ENCODE data around the gene ITGB8. TPM values are rescaled to one million over a fixed set of nuclear protein-coding genes. Genes with fewer than 3 reads are reported as not detected.

Gene ITGB8
- total and polyA plus RNA-seq, 9 of the 15 experiments (the other 6 are each of a cell fraction or from before 2014, with no cell fraction given), result under 0.01 to 0.03 (median 0.02) TPM; not detected in 6

DNA sequence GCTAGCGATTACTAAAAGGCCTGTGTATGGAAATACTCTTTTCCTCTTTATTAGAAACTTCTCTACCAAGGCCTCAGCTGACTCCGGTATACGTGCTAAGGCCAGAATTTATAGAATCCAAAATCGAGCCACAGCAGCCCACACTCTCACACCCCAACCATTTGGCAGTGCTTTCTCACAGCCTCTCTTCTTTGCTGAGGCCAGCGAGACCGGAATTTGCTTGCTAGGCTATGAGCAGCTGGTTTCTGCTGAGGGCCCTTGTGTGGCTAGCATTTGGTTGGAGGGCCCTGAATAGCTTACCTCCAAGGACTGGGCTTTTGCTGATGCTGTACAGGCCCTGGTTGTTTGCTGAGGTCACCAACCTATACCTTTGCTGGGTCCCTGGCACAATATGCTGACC, 46.1 kb downstream of the ITGB8 start:
- no peak for TF ChIP-seq KLF6 (CRISPR knock-in tag; IDR thresholded peaks at IDR 0.05; ENCODE audit: borderline replicate concordance)
- no peak for TF ChIP-seq FOXM1 (IDR thresholded peaks at IDR 0.05; ENCODE audit: low read depth)
- TF ChIP-seq FOXM1 (CRISPR knock-in tag; IDR thresholded peaks at IDR 0.05; ENCODE audit: low read depth), result no peak
- no peak for TF ChIP-seq MYNN (IDR thresholded peaks at IDR 0.05)
- TF ChIP-seq MYNN (CRISPR knock-in tag; IDR thresholded peaks at IDR 0.05), result no peak
- no peak for TF ChIP-seq ZFPM2 (CRISPR knock-in tag; IDR thresholded peaks at IDR 0.05)
- TF ChIP-seq SAFB (IDR thresholded peaks at IDR 0.05; ENCODE audit: borderline replicate concordance, low read depth, low read length), result no peak
- no peak for TF ChIP-seq ZNF696 (CRISPR knock-in tag; conservative IDR thresholded peaks at IDR 0.05)
- TF ChIP-seq, protein P1, sequence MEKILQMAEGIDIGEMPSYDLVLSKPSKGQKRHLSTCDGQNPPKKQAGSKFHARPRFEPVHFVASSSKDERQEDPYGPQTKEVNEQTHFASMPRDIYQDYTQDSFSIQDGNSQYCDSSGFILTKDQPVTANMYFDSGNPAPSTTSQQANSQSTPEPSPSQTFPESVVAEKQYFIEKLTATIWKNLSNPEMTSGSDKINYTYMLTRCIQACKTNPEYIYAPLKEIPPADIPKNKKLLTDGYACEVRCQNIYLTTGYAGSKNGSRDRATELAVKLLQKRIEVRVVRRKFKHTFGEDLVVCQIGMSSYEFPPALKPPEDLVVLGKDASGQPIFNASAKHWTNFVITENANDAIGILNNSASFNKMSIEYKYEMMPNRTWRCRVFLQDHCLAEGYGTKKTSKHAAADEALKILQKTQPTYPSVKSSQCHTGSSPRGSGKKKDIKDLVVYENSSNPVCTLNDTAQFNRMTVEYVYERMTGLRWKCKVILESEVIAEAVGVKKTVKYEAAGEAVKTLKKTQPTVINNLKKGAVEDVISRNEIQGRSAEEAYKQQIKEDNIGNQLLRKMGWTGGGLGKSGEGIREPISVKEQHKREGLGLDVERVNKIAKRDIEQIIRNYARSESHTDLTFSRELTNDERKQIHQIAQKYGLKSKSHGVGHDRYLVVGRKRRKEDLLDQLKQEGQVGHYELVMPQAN (IDR thresholded peaks at IDR 0.05; ENCODE audit: borderline replicate concordance), result no peak
- no peak for TF ChIP-seq RBM14 (IDR thresholded peaks at IDR 0.05; ENCODE audit: borderline replicate concordance, insufficient read depth, low read depth, low read length)
- no peak for TF ChIP-seq ATF6 (CRISPR knock-in tag; IDR thresholded peaks at IDR 0.05)
- no peak for TF ChIP-seq FOXK1 (CRISPR knock-in tag; IDR thresholded peaks at IDR 0.05; ENCODE audit: borderline replicate concordance)
- TF ChIP-seq DIDO1 (tag; IDR thresholded peaks at IDR 0.05; ENCODE audit: low read depth), result no peak
- no peak for TF ChIP-seq ZNF146 (CRISPR knock-in tag; IDR thresholded peaks at IDR 0.05; ENCODE audit: unreplicated experiment)
- TF ChIP-seq BCOR (IDR thresholded peaks at IDR 0.05), result no peak
- intact Hi-C loops (cut with micrococcal nuclease) (no loop called here), in situ Hi-C loops (cut with MboI) (no loop called here)
- CTCF ChIA-PET (ENCODE audit: low intra/inter-chr PET ratio), result no interaction called here
- no peaks in the 10 kb centered on the region for H3K9me1 ChIP-seq (ENCODE audit: control insufficient read depth, insufficient read depth, low read length)
- H3K4me2 ChIP-seq (ENCODE audit: insufficient read depth, low read length), result no peak overlapping the region
- no TSS peak for BruUV-seq (replicated peaks)
- no peaks in the 10 kb centered on the region for H4K20me1 ChIP-seq (replicated peaks; ENCODE audit: control insufficient read depth, insufficient read depth, low read length)
- H3K36me3 ChIP-seq (ENCODE audit: control insufficient read depth, insufficient read depth, low read length), result no peaks in the 10 kb centered on the region
- ATAC-seq, result no peak
- DNase-seq (ENCODE audit: extremely low read depth in 1 of 4, low spot score in 3 of 4), result no peak
- H3K9me3 ChIP-seq (replicated peaks; ENCODE audit: control insufficient read depth, insufficient read depth, low read depth, low read length), result no peaks in the 10 kb centered on the region
- WGBS (ENCODE audit: insufficient coverage, low coverage, missing lambda C conversion rate), result 3% methylated on average over 6 of the region's 6 CpGs
- H3K4me3 ChIP-seq, result no peak overlapping the region
- H3K27ac ChIP-seq (ENCODE audit: extremely low read depth, low read depth, low read length), result no peak overlapping the region
- no peaks in the 10 kb centered on the region for H3K27me3 ChIP-seq (ENCODE audit: control insufficient read depth in 2 of 2, insufficient read depth in 2 of 2, low read length in 2 of 2)
- no peaks in the 10 kb centered on the region; a peak in 1 of 5 replicates for H3K4me1 ChIP-seq (replicated peaks in 1 of 2; ENCODE audit: control insufficient read depth in 2 of 2, insufficient read depth in 2 of 2, low read length in 2 of 2)
- H3K79me2 ChIP-seq (ENCODE audit: control insufficient read depth, insufficient read depth, low read length), result no peaks in the 10 kb centered on the region
- no peak for FAIRE-seq
- H2AFZ ChIP-seq (ENCODE audit: low read depth, low read length), result no peak overlapping the region
- POLR2A ChIA-PET, result no interaction called here
- no peak overlapping the region for H3K9ac ChIP-seq (ENCODE audit: insufficient read depth in 1 of 2, low read depth in 2 of 2, low read length in 2 of 2)
